Activated CD8-positive, alpha-beta T cell treated with anti-CD3 and anti-CD28 coated beads, Interleukin-2, amount 10 ng/mL, durations not matched to agents 7 days and 5 days (primary cell): ENCODE measurements around the gene LCNL1. TPM values are rescaled to one million over a fixed set of nuclear protein-coding genes. Genes with fewer than 3 reads are reported as not detected.

ENCODE experiments used
- ATAC-seq: fragments of 150-1000 bp; cut with Tn5 transposase; one replicate; pipeline ENCODE4 v1.10.0; 2021; ENCODE audit warnings: moderate library complexity
- CTCF ChIA-PET: fragments of 350-600 bp; sonication (Branson Sonifier 250); formaldehyde crosslinking; loops from one replicate; lab custom pipeline; 2021; ENCODE audit warnings: antibody characterized with exemption; lab: Charles Lee
- POLR2A ChIA-PET: fragments of 350-600 bp; sonication (Branson Sonifier 250); formaldehyde crosslinking; loops from one replicate; lab custom pipeline; 2021; ENCODE audit warnings: antibody characterized with exemption; lab: Charles Lee
- DNase-seq: peaks from one replicate; pipeline ENCODE4 v3.0.0-alpha.2; 2020
- H3K27ac Mint-ChIP-seq: one replicate; pipeline ENCODE4 v1.8.0; 2021; ENCODE audit warnings: mild to moderate bottlenecking, mixed read lengths
- H3K27me3 Mint-ChIP-seq: one replicate; pipeline ENCODE4 v1.8.0; 2021; ENCODE audit warnings: low read depth, mixed read lengths
- H3K36me3 Mint-ChIP-seq: one replicate; pipeline ENCODE4 v1.8.0; 2021; ENCODE audit warnings: low read depth, mixed read lengths
- H3K4me1 Mint-ChIP-seq: one replicate; pipeline ENCODE4 v1.8.0; 2021; ENCODE audit warnings: low read depth, mixed read lengths
- H3K4me3 Mint-ChIP-seq: one replicate; pipeline ENCODE4 v1.8.0; 2021; ENCODE audit warnings: mild to moderate bottlenecking, mixed read lengths
- H3K9me3 Mint-ChIP-seq: one replicate; pipeline ENCODE4 v1.8.0; 2022; ENCODE audit warnings: mixed read lengths; ENCODE audit not compliant: insufficient read depth
- total RNA-seq, 2 experiments: library from RNA; stranded (reverse); gene quantifications; one replicate each; pipeline ENCODE4 v1.2.3, GENCODE V29; 2021

LCNL1 gene
- total RNA-seq, 2 experiments from 2014 or later = not detected

DNA sequence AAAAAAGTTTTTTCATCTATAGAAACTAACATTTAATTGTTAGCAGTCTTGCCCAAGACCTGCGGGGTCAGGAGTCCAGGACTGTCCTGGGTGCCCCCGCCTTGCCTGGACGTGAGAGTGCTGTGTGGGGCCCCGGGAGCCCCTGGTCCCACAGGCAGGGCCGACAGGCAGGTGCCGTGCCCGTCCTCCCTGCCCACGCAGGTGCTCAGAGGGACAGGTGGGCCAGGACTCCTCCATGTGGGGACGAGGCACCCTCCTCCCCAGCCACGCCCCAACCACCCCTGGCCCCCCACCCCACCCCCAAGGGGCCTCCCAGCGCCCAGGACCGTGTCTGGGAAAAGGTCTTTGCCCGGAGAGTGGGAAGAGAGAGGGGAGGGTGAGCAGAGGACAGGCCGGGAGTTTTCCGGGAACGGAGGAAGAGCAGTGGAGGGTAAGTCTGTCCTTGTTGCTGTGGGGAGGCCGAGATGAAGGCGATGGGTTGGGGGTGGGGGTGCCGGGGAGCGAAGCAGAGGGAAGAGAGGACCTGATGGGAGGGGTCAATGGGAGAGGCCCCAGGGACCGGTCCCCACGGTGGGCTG is 33.5 kb upstream of the LCNL1 start:
- ChIA-PET POLR2A (interaction anchor here (1.0 to 2.6 kb wide), 2 partner anchors 77 to 85 kb away, joined by 4 to 11 read pairs; no protein-coding TSS in a partner anchor), CTCF (interaction anchor here (1.1 to 5.5 kb wide), 4 partner anchors 79 to 161 kb away, joined by 3 to 146 read pairs (median 22); partner anchors contain the start of gene ABCA2)
- peak overlapping the region; percentile 88 for H3K27ac Mint-ChIP-seq
- ATAC-seq (no peak), DNase-seq (no peak)
- H3K36me3 Mint-ChIP-seq = no peaks in the 10 kb centered on the region
- H3K4me1 Mint-ChIP-seq = peaks cover 21% of the 10 kb centered on the region
- H3K9me3 Mint-ChIP-seq = no peaks in the 10 kb centered on the region
- H3K27me3 Mint-ChIP-seq = no peaks in the 10 kb centered on the region
- peak overlapping the region; percentile 84 for H3K4me3 Mint-ChIP-seq

DNA sequence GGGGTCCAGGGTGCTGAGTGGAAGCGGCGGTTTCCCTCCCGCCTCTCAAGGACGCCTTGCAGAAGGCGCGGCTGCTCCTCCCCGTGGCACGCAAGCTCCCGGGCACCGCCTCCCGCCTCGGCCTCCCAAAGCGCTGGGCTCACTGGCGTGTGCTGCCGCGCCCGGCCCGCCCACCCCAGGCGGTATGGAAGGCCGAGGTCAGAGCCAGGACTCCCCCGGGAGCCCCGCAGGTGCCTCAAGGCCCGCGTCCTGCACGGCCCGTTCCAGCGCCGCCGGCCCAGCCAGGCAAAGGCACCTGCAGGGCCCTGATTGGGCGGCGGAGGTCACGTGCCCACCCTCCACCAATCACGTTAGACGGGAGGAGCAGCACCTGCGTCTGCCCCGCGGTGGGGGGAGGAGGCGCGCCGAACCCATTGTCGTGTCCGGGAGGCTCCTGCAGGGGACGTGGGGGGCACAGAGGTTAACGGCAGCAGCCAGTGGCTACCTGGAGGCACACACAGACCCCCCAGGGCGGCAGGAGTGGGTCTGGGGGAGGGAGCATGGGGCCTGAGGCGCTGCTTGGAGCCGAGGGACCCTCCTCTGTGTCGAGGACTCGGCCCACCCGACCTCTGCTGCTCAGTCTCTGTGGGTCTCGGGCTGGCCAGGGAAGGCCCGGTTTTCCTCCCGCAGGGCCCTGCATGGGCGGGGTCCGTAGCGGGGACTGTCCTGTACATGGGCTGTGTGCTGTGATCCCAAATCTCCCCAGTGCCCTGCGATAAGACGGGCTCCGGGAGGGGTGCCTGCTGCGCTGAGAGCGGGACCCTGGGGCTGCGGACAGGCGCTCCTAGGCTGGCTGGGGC is 32.8 kb upstream of the LCNL1 start:
- DNase-seq (peak; percentile 98), ATAC-seq (peak; percentile 97)
- peak overlapping the region; percentile 90 for H3K27ac Mint-ChIP-seq
- no peaks in the 10 kb centered on the region for H3K9me3 Mint-ChIP-seq
- peak overlapping the region; percentile 84 for H3K4me3 Mint-ChIP-seq
- H3K36me3 Mint-ChIP-seq = no peaks in the 10 kb centered on the region
- ChIA-PET POLR2A (interaction anchor here (1.0 to 2.6 kb wide), 2 partner anchors 76 to 85 kb away, joined by 4 to 11 read pairs; no protein-coding TSS in a partner anchor), CTCF (interaction anchor here (1.1 to 5.5 kb wide), 6 partner anchors 79 to 162 kb away, joined by 3 to 146 read pairs (median 4); partner anchors contain the start of genes ABCA2 and AJM1)
- H3K27me3 Mint-ChIP-seq = no peaks in the 10 kb centered on the region
- peaks cover 17% of the 10 kb centered on the region for H3K4me1 Mint-ChIP-seq

- Mint-ChIP-seq H3K27me3 (no peaks in the 10 kb centered on the region), H3K36me3 (no peaks in the 10 kb centered on the region), H3K4me3 (peak overlapping the region; percentile 75), H3K27ac (peak overlapping the region; percentile 90), H3K9me3 (no peaks in the 10 kb centered on the region), H3K4me1 (peaks cover 12% of the 10 kb centered on the region)
- no peak for ATAC-seq
- ChIA-PET CTCF (interaction anchor here (0.7 to 4.9 kb wide), 7 partner anchors 78 to 163 kb away, joined by 3 to 41 read pairs (median 3); partner anchors contain the start of genes ABCA2, AJM1 and NPDC1), POLR2A (interaction anchor here (1.0 kb wide), 1 partner anchor 69 kb away, joined by 3 read pairs; no protein-coding TSS in a partner anchor)
- no peak for DNase-seq
Observed at GRCh38 chr9:136950656-136951276, 32.0 kb upstream of the LCNL1 start.

GRCh38 chr9:136951541-136952320 is 31.1 kb upstream of the LCNL1 start, which contains the start of gene LCN12:
LCN12 (plus strand) TSS chr9:136952273; CDS start chr9:136952328, 55 bp downstream.
- DNase-seq = no peak
- no peaks in the 10 kb centered on the region for H3K9me3 Mint-ChIP-seq
- CTCF ChIA-PET = interaction anchor here (1.1 to 4.9 kb wide), 4 partner anchors 77 to 110 kb away, joined by 3 to 41 read pairs (median 4); partner anchors contain the start of genes ABCA2 and AJM1
- POLR2A ChIA-PET = interaction anchor here (1.0 kb wide), 1 partner anchor 70 kb away, joined by 3 read pairs; no protein-coding TSS in a partner anchor
- H3K27me3 Mint-ChIP-seq = no peaks in the 10 kb centered on the region
- ATAC-seq = no peak
- H3K4me1 Mint-ChIP-seq = peaks cover 12% of the 10 kb centered on the region
- no peaks in the 10 kb centered on the region for H3K36me3 Mint-ChIP-seq
- no peak within 1 kb of the TSS for H3K4me3 Mint-ChIP-seq
- no peak within 1 kb of the TSS for H3K27ac Mint-ChIP-seq

- ChIA-PET POLR2A (no interaction called here), CTCF (interaction anchor here (1.1 kb wide), 1 partner anchor 83 kb away, joined by 3 read pairs; no protein-coding TSS in a partner anchor)
- H3K4me3 Mint-ChIP-seq = no peak overlapping the region
- no peak for ATAC-seq
- H3K4me1 Mint-ChIP-seq = peaks cover 10% of the 10 kb centered on the region
- no peaks in the 10 kb centered on the region for H3K27me3 Mint-ChIP-seq
- no peaks in the 10 kb centered on the region for H3K36me3 Mint-ChIP-seq
- no peaks in the 10 kb centered on the region for H3K9me3 Mint-ChIP-seq
- H3K27ac Mint-ChIP-seq = no peak overlapping the region
- no peak for DNase-seq
Observed at GRCh38 chr9:136952321-136952850, 30.4 kb upstream of the LCNL1 start.

GRCh38 chr9:136952876-136953770 is 29.7 kb upstream of the LCNL1 start:
- Mint-ChIP-seq H3K9me3 (no peaks in the 10 kb centered on the region), H3K36me3 (no peaks in the 10 kb centered on the region), H3K27me3 (no peaks in the 10 kb centered on the region), H3K4me1 (peaks cover 9% of the 10 kb centered on the region), H3K27ac (no peak overlapping the region), H3K4me3 (no peak overlapping the region)
- ChIA-PET POLR2A (no interaction called here), CTCF (interaction anchor here (1.1 kb wide), 1 partner anchor 83 kb away, joined by 3 read pairs; no protein-coding TSS in a partner anchor)
- DNase-seq (no peak), ATAC-seq (no peak)

- Mint-ChIP-seq H3K36me3 (no peaks in the 10 kb centered on the region), H3K27ac (no peak overlapping the region), H3K4me3 (no peak overlapping the region), H3K27me3 (no peaks in the 10 kb centered on the region), H3K9me3 (no peaks in the 10 kb centered on the region), H3K4me1 (peaks cover 7% of the 10 kb centered on the region)
- CTCF ChIA-PET = no interaction called here
- POLR2A ChIA-PET = no interaction called here
- ATAC-seq (no peak), DNase-seq (no peak)
Observed at GRCh38 chr9:136953771-136954269, 29.0 kb upstream of the LCNL1 start.

GRCh38 chr9:136954270-136955083 is 28.3 kb upstream of the LCNL1 start:
- ChIA-PET POLR2A (no interaction called here), CTCF (no interaction called here)
- peak overlapping the region; percentile 8 for H3K27ac Mint-ChIP-seq
- DNase-seq (no peak), ATAC-seq (no peak)
- H3K27me3 Mint-ChIP-seq = no peaks in the 10 kb centered on the region
- H3K4me1 Mint-ChIP-seq = peaks cover 9% of the 10 kb centered on the region
- no peaks in the 10 kb centered on the region for H3K36me3 Mint-ChIP-seq
- no peak overlapping the region for H3K4me3 Mint-ChIP-seq
- H3K9me3 Mint-ChIP-seq = no peaks in the 10 kb centered on the region

DNA sequence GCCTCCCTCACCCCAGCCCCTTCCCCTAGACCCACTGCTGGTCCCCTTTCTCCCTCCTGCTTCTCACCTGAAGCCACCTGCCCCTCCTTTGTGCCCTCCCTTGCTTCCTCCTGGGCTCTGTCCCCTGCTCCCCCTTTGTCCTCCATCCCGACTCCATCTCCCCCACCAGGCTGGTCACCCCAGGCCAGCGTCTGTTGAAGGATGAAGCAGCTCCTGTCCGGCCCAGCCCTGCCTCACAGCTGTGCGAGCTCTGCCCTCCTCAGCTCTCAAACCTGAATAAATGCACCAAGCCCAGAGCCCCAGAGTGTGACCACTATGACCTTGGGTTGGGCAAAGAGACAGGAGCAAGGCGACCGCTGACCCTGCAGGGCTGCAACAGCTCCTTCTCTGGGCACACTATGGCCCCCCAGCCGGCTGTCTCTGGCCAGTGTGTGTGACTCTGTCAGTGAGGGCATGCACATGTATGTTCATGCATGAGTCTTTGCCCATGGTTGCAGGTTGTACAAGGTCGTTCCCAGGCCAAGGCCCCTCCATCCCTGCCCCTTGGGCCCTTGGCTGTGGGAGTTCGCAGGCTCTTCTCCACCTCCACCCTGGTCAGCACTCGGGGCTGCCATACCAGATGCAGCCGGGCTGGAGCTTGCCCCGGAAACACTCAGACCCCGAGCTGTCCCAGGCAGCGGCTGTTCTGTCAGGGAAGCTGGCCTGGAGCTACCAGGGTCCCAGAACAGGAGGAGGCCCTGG is 27.4 kb upstream of the LCNL1 start:
- ChIA-PET CTCF (no interaction called here), POLR2A (no interaction called here)
- H3K36me3 Mint-ChIP-seq = no peaks in the 10 kb centered on the region
- H3K27me3 Mint-ChIP-seq = no peaks in the 10 kb centered on the region
- peaks cover 18% of the 10 kb centered on the region for H3K4me1 Mint-ChIP-seq
- ATAC-seq = no peak
- no peaks in the 10 kb centered on the region for H3K9me3 Mint-ChIP-seq
- no peak overlapping the region for H3K4me3 Mint-ChIP-seq
- DNase-seq = no peak
- no peak overlapping the region for H3K27ac Mint-ChIP-seq
